ENCODE data around the gene IFT27.

Gene IFT27

GRCh38 chr22:36797911-36798673, 22.2 kb upstream of the IFT27 start:
- Histone ChIP-seq H3K27ac (no peak overlapping the region), H3K4me3 (no peak overlapping the region)

- Histone ChIP-seq H3K27ac (no peak overlapping the region), H3K4me3 (no peak overlapping the region)
Observed at GRCh38 chr22:36797374-36797773, 21.5 kb upstream of the IFT27 start.

GRCh38 chr22:36796552-36797175, 20.7 kb upstream of the IFT27 start:
- Histone ChIP-seq H3K4me3 (no peak overlapping the region), H3K27ac (no peak overlapping the region)

- no peak overlapping the region for H3K4me3 ChIP-seq
Observed at GRCh38 chr22:36795633-36796032, 19.7 kb upstream of the IFT27 start.

GRCh38 chr22:36790648-36791047, 14.7 kb upstream of the IFT27 start:
- Histone ChIP-seq H3K27ac (no peak overlapping the region), H3K4me3 (no peak overlapping the region)

More at GRCh38 chr22:36795633-36796032, 19.7 kb upstream of the IFT27 start:
- H3K27ac ChIP-seq: no peak overlapping the region

- Histone ChIP-seq H3K4me3 (no peak overlapping the region), H3K27ac (no peak overlapping the region)
Observed at GRCh38 chr22:36787204-36787988, 11.5 kb upstream of the IFT27 start.

- H3K4me3 ChIP-seq: no peak overlapping the region
- no peak overlapping the region for H3K27ac ChIP-seq
Observed at GRCh38 chr22:36783743-36784142, 7.8 kb upstream of the IFT27 start.

- no peak overlapping the region for H3K4me3 ChIP-seq
- H3K27ac ChIP-seq: peak overlapping the region in 8 of 21 experiments; percentile 3 to 61 (median 20)
Observed at GRCh38 chr22:36781656-36782627, 6.0 kb upstream of the IFT27 start.

- Histone ChIP-seq H3K27ac (no peak overlapping the region), H3K4me3 (no peak overlapping the region)
Observed at GRCh38 chr22:36778020-36778419, 2.1 kb upstream of the IFT27 start.

GRCh38 chr22:36776722-36777121, 803 bp upstream of the IFT27 start:
- Histone ChIP-seq H3K27ac (peak overlapping the region in 9 of 21 experiments; percentile 24 to 80 (median 43)), H3K4me3 (peak overlapping the region in 2 of 7 experiments; percentile 1 to 21)

- Histone ChIP-seq H3K27ac (peak overlapping the region; percentile 65 to 95 (median 90)), H3K4me3 (peak overlapping the region; percentile 65 to 98 (median 94))
Observed at GRCh38 chr22:36775586-36775963, 344 bp downstream of the IFT27 start.

- Histone ChIP-seq H3K4me3 (no peak overlapping the region), H3K27ac (no peak overlapping the region)
Observed at GRCh38 chr22:36773935-36774334, 2.0 kb downstream of the IFT27 start.

GRCh38 chr22:36772451-36772850, 3.5 kb downstream of the IFT27 start:
- no peak overlapping the region for H3K4me3 ChIP-seq
- no peak overlapping the region for H3K27ac ChIP-seq

GRCh38 chr22:36771356-36772063, 4.4 kb downstream of the IFT27 start:
- no peak overlapping the region for H3K27ac ChIP-seq
- no peak overlapping the region for H3K4me3 ChIP-seq

GRCh38 chr22:36770513-36771231, 5.2 kb downstream of the IFT27 start:
- Histone ChIP-seq H3K27ac (no peak overlapping the region), H3K4me3 (no peak overlapping the region)

- H3K4me3 ChIP-seq: no peak overlapping the region
- H3K27ac ChIP-seq: no peak overlapping the region
Observed at GRCh38 chr22:36769541-36770512, 6.1 kb downstream of the IFT27 start.

- Histone ChIP-seq H3K27ac (no peak overlapping the region), H3K4me3 (no peak overlapping the region)
Observed at GRCh38 chr22:36768616-36769015, 7.3 kb downstream of the IFT27 start.
